GM12892 (cell line): Measurements from ENCODE around the gene SLC38A4. TPM values are rescaled to one million over a fixed set of nuclear protein-coding genes. Genes with fewer than 3 reads are reported as not detected.
"Not testable (repeated sequence)": the region's sequence is repeated elsewhere in the genome, so short reads cannot be mapped to it uniquely, and the experiment has no call there.

Source experiments
- DNase-seq: peaks from one replicate; pipeline ENCODE4 v3.0.0; 2011; ENCODE audit not compliant: insufficient read length
- FAIRE-seq: peaks from 2 replicates; lab custom pipeline; 2011; peaks lifted over from hg19 to GRCh38; lab: Jason Lieb, UNC
- POLR2A ChIP-seq: IDR thresholded peaks from 2 replicates; pipeline ENCODE4 v1.6.1; 2011; ENCODE audit warnings: low read depth, low read length, control low read depth
- POLR2AphosphoS5 ChIP-seq: IDR thresholded peaks from 2 replicates; pipeline ENCODE4 v1.6.1; 2011; ENCODE audit warnings: low read depth, low read length, control low read depth
- TAF1 ChIP-seq: IDR thresholded peaks from 2 replicates; pipeline ENCODE4 v1.6.1; 2011; ENCODE audit warnings: low read depth, mild to moderate bottlenecking, control low read depth, low read length, borderline replicate concordance
- polyA plus RNA-seq: library from polyadenylated mRNA; unstranded; fragments of >200 nt; gene quantifications from one replicate; pipeline ENCODE4 v1.2.1, GENCODE V29; 2012; ENCODE audit warnings: missing spikeins, inconsistent platforms; ENCODE audit not compliant: missing spikeins

SLC38A4 gene, protein sequence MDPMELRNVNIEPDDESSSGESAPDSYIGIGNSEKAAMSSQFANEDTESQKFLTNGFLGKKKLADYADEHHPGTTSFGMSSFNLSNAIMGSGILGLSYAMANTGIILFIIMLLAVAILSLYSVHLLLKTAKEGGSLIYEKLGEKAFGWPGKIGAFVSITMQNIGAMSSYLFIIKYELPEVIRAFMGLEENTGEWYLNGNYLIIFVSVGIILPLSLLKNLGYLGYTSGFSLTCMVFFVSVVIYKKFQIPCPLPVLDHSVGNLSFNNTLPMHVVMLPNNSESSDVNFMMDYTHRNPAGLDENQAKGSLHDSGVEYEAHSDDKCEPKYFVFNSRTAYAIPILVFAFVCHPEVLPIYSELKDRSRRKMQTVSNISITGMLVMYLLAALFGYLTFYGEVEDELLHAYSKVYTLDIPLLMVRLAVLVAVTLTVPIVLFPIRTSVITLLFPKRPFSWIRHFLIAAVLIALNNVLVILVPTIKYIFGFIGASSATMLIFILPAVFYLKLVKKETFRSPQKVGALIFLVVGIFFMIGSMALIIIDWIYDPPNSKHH
- 0.08 TPM for polyA plus RNA-seq

DNA sequence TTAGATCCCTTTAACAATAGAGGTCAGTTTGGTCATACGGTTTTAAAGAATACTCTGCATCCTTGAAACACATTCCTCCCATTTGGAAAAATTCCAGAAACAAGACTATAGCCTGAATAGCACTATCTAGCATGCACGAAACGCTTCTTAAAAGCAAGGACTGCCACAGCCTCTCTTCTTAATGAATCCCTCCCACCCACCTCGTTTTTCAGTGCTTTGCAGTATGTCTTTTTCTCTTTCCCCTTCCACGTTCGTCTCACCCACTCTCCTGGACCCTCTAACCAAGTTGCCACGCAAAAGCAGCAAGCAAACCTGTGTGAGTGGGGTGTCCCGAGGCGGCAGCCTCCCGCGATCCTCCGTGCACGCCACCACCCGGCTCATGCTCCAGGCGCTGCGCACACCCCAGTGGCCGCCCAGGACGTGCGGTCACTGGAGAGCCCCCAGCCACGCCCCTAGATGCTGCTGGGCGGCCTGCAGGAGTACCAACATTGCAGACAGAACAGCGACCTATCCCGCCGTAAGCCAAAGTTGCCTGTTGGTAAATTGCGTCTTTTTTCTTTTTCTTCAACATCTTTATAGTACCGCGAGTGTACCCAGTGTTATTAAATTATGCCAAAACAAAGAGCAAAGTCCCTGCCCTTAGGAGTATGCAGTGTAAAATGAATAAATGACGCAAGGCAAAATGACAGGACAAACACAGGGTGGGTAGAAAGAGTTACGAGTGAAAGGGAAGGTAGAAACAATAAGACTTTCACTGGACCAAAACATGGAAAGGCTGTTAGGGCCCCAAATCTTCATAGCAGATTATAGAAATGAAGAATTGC, at the start of gene SLC38A4:
TSS of gene SLC38A4 (minus strand) at position 407 of the 824 bp plus-strand sequence. CDS start 32,926 bp downstream, outside the sequence.
- FAIRE-seq, result no peak
- no peak for TF ChIP-seq TAF1
- no peak for TF ChIP-seq POLR2A
- DNase-seq, result no peak

DNA sequence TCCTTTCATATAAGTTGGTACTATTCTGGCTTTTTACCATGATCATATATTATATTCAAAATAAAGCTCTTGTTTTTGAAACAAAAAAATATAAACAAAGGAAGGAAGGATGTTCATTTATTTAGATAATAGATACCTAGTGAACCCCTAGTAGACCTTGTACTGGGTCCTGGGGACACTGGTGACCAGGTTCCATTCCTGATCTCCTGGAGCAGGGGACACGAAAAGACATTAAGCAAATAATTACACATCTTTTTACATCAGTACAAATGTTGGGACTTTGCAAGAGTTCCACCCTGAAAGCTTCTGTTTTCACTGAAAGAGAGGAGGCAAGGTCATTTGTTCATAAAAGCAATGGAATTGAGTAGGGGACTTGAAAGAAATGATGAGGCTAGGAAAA, 49.3 kb upstream of the SLC38A4 start:
- FAIRE-seq (no peak), DNase-seq (no peak)
- TF ChIP-seq POLR2AphosphoS5 (no peak), TAF1 (no peak), POLR2A (no peak)

- DNase-seq (no peak), FAIRE-seq (no peak)
- TF ChIP-seq TAF1 (no peak), POLR2A (no peak), POLR2AphosphoS5 (no peak)
These were observed 48.8 kb upstream of the SLC38A4 start for GRCh38 chr12:46874642-46875041.

GRCh38 chr12:46872135-46872534, 46.3 kb upstream of the SLC38A4 start:
- FAIRE-seq (no peak), DNase-seq (no peak)
- no peak for TF ChIP-seq TAF1
- TF ChIP-seq POLR2AphosphoS5, result no peak
- TF ChIP-seq POLR2A, result no peak

- DNase-seq, result no peak
- FAIRE-seq, result no peak
- no peak for TF ChIP-seq POLR2A
- no peak for TF ChIP-seq POLR2AphosphoS5
- no peak for TF ChIP-seq TAF1
These were observed 39.5 kb upstream of the SLC38A4 start for GRCh38 chr12:46865311-46865710.

DNA sequence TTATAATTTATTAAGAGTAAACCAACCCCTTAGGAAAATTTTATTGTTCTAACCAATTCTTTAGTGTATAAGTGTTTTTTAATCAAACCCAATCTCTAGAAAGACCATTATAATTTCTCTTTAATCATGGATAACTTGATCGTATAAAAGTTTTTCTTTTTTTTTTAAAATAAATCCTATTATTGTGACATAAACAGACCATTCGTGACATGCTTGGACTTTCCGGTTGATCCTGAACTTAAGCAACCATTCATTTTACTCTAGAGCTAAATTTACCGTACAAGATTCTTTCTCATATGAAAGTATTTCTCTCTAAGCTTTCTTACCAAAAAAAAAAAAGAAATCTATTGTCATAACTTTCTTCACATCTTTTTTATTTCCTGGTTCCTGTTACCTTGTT, 32.6 kb upstream of the SLC38A4 start:
- no peak for DNase-seq
- FAIRE-seq, result no peak
- TF ChIP-seq TAF1 (no peak), POLR2AphosphoS5 (no peak), POLR2A (no peak)

- TF ChIP-seq POLR2AphosphoS5, result no peak
- TF ChIP-seq POLR2A, result no peak
- TF ChIP-seq TAF1, result no peak
These were observed 31.7 kb upstream of the SLC38A4 start for GRCh38 chr12:46857486-46857885.

GRCh38 chr12:46855760-46856159, 30.0 kb upstream of the SLC38A4 start:
- FAIRE-seq (no peak), DNase-seq (no peak)
- no peak for TF ChIP-seq POLR2AphosphoS5
- no peak for TF ChIP-seq TAF1
- no peak for TF ChIP-seq POLR2A

More at GRCh38 chr12:46857486-46857885, 31.7 kb upstream of the SLC38A4 start:
- no peak for DNase-seq
- FAIRE-seq, result no peak

DNA sequence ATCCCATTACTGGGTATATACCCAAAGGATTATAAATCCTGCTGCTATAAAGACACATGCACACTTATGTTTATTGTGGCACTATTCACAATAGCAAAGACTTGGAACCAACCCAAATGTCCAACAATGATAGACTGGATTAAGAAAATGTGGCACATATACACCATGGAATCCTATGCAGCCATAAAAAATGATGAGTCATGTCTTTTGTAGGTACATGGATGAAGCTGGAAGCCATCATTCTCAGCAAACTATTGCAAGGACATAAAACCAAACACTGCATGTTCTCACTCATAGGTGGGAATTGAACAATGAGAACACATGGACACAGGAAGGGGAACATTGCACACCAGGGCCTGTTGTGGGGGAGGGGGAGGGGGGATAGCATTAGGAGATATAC, 28.4 kb upstream of the SLC38A4 start:
- not testable (repeated sequence) for FAIRE-seq, DNase-seq

GRCh38 chr12:46848792-46849191, 23.0 kb upstream of the SLC38A4 start:
- not testable (repeated sequence) for FAIRE-seq, DNase-seq

- DNase-seq (no peak), FAIRE-seq (no peak)
- no peak for TF ChIP-seq TAF1
- no peak for TF ChIP-seq POLR2AphosphoS5
- no peak for TF ChIP-seq POLR2A
These were observed 21.2 kb upstream of the SLC38A4 start for GRCh38 chr12:46847001-46847400.

DNA sequence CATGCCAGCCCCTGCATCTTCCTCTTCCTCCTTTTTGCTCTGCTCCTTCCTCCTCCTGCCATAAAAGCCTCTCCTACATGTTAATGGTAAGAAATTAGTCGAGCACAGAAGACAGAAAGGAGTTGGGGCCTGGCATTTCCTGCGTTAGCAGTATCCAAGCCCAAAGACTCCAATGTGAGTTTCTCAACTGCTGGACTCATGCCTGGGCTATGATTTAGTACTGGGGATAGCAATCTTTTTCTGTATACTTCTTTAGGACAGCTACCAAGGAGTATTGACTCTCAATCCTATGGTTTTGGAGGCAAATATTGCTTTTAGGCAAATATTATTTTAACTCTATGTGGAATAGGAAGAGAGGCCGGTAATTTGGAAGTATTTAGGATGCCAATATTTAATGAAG, 18.0 kb upstream of the SLC38A4 start:
- DNase-seq, result no peak
- no peak for FAIRE-seq
- TF ChIP-seq POLR2A, result no peak
- no peak for TF ChIP-seq TAF1
- TF ChIP-seq POLR2AphosphoS5, result no peak

DNA sequence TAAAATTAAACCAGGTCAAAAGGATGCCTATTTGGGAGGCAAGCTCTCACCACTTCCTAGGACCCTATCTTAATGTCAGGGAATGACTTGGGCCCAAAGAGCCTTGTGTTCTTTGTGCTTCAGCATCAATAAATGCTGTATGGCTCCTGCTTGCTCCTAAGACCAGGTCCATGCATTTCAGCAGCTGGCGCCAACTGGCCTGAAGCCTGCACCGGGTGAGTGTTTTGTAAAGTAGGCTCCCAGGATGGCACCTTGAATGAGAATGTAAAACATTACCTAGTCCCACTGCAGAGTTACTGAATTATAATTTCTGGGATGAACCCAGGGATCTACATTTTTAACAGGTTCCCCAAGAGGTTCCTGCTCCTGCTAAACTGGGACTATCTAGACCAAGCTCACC, 16.1 kb upstream of the SLC38A4 start:
- no peak for TF ChIP-seq POLR2AphosphoS5
- TF ChIP-seq POLR2A, result no peak
- TF ChIP-seq TAF1, result no peak
- FAIRE-seq (no peak), DNase-seq (no peak)
